Raji (cell line): ENCODE measurements around the gene POLD1.

Experiments used
- POLR2A ChIP-seq: IDR thresholded peaks from 2 replicates; pipeline ENCODE4 v1.6.1; 2011; ENCODE audit warnings: low read depth, low read length, control low read depth; ENCODE audit not compliant: insufficient read depth

The POLD1 gene

DNA sequence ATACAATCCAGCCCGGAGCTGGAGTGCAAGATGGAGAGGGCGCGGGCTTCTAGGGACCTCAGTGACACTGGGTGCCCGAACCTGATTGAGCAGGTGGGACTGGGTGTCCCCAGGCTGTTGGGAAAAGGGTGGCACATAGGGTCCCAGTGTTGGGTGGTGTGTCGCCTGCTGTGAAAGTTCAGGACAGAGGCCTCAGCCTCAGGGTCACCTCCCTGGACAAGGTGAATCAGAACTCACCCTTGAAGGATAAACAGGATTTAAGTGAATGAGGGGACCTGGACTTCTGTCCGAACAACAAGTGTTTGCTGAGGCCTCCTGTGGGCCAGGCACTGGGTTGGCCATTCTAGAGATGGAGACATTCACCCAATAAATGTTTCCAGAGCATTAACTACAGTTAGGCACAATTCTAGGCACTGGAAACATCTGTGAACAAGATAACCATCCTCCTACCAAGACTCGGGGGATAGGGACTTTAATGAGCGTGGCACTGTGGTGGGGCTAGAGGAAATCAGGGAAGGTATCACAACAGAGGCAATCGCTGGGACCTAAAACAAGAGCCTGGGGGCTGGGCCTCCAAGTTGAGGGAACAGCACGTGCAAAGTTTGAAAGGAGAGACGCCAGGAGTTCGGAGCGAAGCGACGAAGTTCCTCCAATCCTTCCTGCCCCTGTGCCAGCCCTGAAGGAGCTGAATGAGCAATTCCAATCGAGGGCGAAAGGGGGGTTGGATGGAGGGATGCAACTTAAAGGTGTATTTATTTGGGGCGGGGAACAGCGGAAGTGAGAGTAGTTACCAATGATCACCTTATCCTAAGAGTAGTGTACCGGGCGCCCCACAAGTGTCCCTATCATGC lies 921 bp upstream of the POLD1 start:
- TF ChIP-seq POLR2A = no peak

- TF ChIP-seq POLR2A = no peak; the same call in 1 of the 2 replicates
Measured at GRCh38 chr19:50384685-50385535, 763 bp downstream of the POLD1 start.

DNA sequence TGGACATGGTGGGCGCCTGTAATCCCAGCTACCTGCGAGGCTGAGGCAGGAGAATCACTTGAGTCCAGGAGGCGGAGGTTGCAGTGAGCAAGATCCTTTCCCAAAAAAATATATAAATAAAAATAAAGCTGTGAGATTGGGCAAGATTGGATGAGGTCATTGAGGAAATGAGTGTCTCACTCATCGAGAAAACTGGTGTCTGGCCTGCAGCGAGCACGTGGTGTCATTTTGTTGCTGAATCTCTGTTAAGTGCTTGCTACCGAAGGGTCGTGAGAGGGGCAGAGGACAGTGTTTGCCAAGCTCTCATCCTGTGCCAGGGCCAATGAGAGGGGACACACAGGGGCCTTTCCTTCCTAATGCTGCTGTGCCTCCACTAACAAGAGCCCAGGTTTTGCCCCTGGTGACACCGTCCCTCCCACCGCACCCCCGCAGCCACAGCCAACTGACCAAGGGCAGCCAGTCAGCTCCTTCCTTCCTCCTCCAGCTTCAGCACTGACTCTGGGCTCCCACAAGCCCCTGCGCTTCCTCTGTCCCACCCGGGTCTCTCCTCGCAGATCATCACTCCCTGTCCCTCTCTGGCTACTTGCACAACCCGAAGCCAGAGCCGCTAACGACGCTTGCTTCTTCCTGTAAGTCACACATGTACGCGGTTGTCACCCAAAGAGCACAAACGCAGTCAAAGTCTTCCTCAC lies 3.2 kb downstream of the POLD1 start:
- no peak for TF ChIP-seq POLR2A

GRCh38 chr19:50387868-50388245 lies 3.7 kb downstream of the POLD1 start:
- no peak for TF ChIP-seq POLR2A

DNA sequence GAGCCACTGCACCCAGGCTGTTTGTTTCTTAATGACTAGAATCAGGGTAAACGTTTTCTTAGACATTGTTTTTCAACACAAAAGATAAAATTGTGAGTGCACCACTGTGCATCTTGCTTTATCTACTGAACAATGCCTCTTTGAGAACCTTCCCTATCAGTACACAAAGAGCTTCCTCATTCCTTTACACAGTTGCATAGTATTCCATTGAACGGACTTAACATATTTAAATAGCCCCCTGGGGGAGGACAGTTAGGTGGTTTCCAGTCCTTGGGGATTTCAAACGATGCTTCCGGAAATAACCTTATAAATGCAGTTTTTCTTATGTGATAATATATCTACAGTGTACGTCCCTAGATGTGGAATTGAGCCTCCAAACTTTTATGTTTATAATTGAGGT lies 8.6 kb downstream of the POLD1 start:
- TF ChIP-seq POLR2A = no peak

GRCh38 chr19:50393589-50393988 lies 9.4 kb downstream of the POLD1 start:
- TF ChIP-seq POLR2A = no peak

DNA sequence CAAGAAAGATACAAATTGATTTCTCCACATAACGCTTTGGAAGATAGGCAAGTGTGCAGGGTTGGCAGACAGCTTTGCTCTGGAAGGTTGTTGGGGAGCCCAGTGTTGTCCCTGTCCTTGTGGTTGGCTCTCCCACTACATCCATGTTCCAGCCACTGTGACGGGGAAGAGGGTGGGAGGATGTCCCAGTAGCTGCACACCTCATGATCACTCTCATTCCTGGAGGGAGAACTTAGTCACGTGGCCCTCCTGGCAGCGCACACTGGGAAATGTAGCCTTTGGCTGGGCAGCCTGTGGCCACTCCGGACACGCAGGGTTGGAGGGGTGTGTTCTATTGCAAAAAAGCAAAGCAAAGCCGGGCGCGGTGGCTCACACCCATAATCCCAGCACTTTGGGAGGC lies 9.9 kb downstream of the POLD1 start:
- TF ChIP-seq POLR2A = no peak

DNA sequence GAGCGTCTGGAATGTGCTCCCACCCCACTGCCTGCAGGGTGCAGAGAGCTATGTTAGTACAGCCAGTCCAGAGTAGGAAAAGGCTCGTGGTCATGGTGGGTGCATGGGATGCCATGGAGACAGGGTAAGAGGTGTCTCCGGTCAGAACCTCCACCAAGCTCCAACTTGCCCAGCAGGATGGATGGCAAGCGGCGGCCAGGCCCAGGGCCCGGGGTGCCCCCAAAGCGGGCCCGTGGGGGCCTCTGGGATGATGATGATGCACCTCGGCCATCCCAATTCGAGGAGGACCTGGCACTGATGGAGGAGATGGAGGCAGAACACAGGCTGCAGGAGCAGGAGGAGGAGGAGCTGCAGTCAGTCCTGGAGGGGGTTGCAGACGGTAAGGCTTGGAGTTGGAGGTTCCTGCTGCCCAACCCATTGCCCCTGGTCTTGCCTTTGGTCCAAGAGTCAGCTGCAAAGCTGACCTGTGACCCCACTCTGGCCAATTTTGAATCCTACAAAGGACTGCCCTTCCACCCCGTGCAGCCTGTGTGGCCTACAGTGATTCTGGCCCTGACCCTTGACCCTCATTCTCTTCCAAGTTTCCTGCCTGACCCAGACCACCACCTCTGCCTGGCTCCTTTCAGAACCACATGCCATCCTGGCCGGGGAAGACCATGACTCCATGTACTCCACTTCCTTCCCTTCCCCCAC lies 14.7 kb downstream of the POLD1 start:
- TF ChIP-seq POLR2A = no peak

DNA sequence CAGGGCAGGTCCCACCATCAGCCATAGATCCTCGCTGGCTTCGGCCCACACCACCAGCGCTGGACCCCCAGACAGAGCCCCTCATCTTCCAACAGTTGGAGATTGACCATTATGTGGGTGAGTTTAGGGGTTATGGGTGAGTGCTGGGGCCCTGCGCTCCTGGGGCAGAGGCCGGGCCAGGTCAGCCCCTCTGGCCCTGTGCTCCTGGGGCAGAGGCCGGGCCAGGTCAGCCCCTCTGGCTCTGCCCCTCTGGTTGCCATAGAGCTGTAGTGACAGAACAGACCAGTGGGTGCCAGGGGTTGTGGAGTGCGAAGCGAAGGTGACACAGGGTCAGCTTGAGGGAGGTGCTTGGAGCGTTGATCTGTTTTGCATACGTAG lies 15.2 kb downstream of the POLD1 start:
- no peak for TF ChIP-seq POLR2A

GRCh38 chr19:50401605-50402450 lies 17.7 kb downstream of the POLD1 start:
- TF ChIP-seq POLR2A = no peak

DNA sequence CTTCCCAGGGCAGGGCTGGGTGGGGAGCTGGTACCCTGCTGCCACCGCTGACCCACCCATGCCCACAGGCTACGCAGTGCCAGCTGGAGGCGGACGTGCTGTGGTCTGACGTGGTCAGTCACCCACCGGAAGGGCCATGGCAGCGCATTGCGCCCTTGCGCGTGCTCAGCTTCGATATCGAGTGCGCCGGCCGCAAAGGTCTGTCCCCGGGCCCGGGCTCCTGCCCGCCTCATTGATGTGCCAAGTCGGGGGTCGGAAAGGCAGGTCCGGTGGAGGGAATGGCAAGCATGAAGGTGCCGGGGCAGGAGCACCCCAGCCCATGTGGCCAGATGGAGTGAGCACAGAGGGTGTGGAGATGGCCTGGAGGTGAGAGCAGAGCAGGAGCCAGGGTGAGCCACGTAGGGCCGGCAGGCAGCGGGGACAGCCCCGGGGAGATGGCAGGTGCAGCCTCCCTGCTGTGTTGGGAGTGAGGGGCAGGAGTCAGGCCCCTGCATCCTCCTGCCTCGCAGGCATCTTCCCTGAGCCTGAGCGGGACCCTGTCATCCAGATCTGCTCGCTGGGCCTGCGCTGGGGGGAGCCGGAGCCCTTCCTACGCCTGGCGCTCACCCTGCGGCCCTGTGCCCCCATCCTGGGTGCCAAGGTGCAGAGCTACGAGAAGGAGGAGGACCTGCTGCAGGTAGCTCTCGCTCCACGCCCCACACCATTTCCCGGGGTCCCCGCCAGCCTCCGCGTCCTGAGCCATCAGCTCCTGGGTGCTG lies 18.6 kb downstream of the POLD1 start:
- no peak for TF ChIP-seq POLR2A

GRCh38 chr19:50406156-50406820 lies 22.1 kb downstream of the POLD1 start:
- no peak for TF ChIP-seq POLR2A

GRCh38 chr19:50406829-50407228 lies 22.7 kb downstream of the POLD1 start:
- no peak for TF ChIP-seq POLR2A
